NCI-H460 (cell line): ENCODE data around the gene ZBTB46. TPM values are rescaled to one million over a fixed set of nuclear protein-coding genes. Genes with fewer than 3 reads are reported as not detected.

Experiments used
- DNase-seq: peaks from one replicate; pipeline ENCODE4 v3.0.0-alpha.2; 2016; ENCODE audit warnings: low read depth; ENCODE audit errors: extremely low read depth
- total RNA-seq: library from RNA; depleted of rRNA; stranded (reverse); fragments of >200 nt; shearing (Covaris generic); gene quantifications from 2 replicates; pipeline ENCODE4 v1.2.3, GENCODE V29; 2014

The ZBTB46 gene
- total RNA-seq, 1 experiment from 2014 or later: 0.30 TPM

- peak; percentile 70 for DNase-seq
These were observed 123.3 kb downstream of the ZBTB46 start, which contains the start of the genes ARFRP1 and ZGPAT for GRCh38 chr20:63707558-63708300. Gene ARFRP1 (minus strand): TSS chr20:63707976. CDS start chr20:63707091, 885 bp downstream. Gene ZGPAT (plus strand): TSS chr20:63708039. CDS start chr20:63708581, 542 bp downstream.

- DNase-seq: no peak
These were observed 124.1 kb downstream of the ZBTB46 start for GRCh38 chr20:63706852-63707557.

- no peak for DNase-seq
These were observed 124.9 kb downstream of the ZBTB46 start for GRCh38 chr20:63706027-63706695.

GRCh38 chr20:63705232-63706026 lies 125.6 kb downstream of the ZBTB46 start:
- no peak for DNase-seq

- DNase-seq: no peak
These were observed 126.3 kb downstream of the ZBTB46 start for GRCh38 chr20:63704749-63705117.

GRCh38 chr20:63703976-63704748 lies 126.9 kb downstream of the ZBTB46 start:
- DNase-seq: no peak

- no peak for DNase-seq
These were observed 127.5 kb downstream of the ZBTB46 start for GRCh38 chr20:63703471-63703975.

- no peak for DNase-seq
These were observed 128.2 kb downstream of the ZBTB46 start for GRCh38 chr20:63702751-63703470.

GRCh38 chr20:63702036-63702665 lies 128.9 kb downstream of the ZBTB46 start:
- DNase-seq: no peak

- DNase-seq: no peak
These were observed 129.6 kb downstream of the ZBTB46 start for GRCh38 chr20:63701329-63702035.

- no peak for DNase-seq
These were observed 130.1 kb downstream of the ZBTB46 start for GRCh38 chr20:63701051-63701328.

GRCh38 chr20:63700199-63701050 lies 130.6 kb downstream of the ZBTB46 start:
- DNase-seq: no peak

- DNase-seq: no peak
These were observed 131.4 kb downstream of the ZBTB46 start for GRCh38 chr20:63699466-63700198.

- no peak for DNase-seq
These were observed 132.2 kb downstream of the ZBTB46 start for GRCh38 chr20:63698739-63699465.

GRCh38 chr20:63697868-63698545 lies 133.1 kb downstream of the ZBTB46 start:
- no peak for DNase-seq
